HCT116 (cell line): ENCODE results near the gene CALU.

ENCODE experiments used
- FOSL1 ChIP-seq: IDR thresholded peaks from 2 replicates; pipeline ENCODE4 v1.6.1; 2012; ENCODE audit warnings: low read depth
- TF ChIP-seq, protein P1 (sequence below), 3 experiments: fragments of 200-600 bp in 1 of 3; sonication (generic) in 1 of 3; IDR thresholded peaks in 2 of 3; conservative IDR thresholded peaks in 1 of 3; 2 replicates each; pipeline ENCODE4 v1.5.1; 2012 to 2017; ENCODE audit warnings: low read depth in 2 of 3, low read length in 2 of 3, antibody characterized with exemption in 1 of 3, borderline replicate concordance in 1 of 3, control low read depth in 1 of 3, mild to moderate bottlenecking in 1 of 3, mixed read lengths in 1 of 3, mixed run types in 1 of 3, moderate library complexity in 1 of 3; ENCODE audit not compliant: insufficient read depth in 1 of 3
- TF ChIP-seq, protein P2 (sequence below): IDR thresholded peaks from 2 replicates; pipeline ENCODE4 v1.6.1; 2011; ENCODE audit warnings: mild to moderate bottlenecking, low read length, moderate library complexity; ENCODE audit not compliant: insufficient replicate concordance; ENCODE audit errors: extremely low read depth

DNA sequence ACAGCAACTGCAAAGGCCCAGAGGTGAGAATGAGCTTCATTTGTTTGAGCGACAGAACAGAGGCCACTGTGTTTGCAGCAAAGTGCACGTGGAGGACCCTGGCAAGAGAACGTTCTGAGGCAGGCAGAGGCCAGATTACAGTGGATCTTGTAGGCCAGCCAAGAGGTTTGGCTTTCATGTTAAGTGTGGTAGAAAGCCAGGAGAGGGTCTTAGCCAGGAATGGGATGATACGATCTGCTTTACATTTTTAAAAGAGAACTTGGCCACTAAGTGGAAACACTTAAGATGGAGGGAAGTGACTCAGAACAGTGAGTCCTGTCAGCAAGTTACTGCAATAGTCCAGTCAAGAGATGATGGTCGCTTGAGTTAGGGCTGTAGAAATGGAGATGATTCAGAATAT is 57.2 kb downstream of the CALU start:
- TF ChIP-seq, protein P1, sequence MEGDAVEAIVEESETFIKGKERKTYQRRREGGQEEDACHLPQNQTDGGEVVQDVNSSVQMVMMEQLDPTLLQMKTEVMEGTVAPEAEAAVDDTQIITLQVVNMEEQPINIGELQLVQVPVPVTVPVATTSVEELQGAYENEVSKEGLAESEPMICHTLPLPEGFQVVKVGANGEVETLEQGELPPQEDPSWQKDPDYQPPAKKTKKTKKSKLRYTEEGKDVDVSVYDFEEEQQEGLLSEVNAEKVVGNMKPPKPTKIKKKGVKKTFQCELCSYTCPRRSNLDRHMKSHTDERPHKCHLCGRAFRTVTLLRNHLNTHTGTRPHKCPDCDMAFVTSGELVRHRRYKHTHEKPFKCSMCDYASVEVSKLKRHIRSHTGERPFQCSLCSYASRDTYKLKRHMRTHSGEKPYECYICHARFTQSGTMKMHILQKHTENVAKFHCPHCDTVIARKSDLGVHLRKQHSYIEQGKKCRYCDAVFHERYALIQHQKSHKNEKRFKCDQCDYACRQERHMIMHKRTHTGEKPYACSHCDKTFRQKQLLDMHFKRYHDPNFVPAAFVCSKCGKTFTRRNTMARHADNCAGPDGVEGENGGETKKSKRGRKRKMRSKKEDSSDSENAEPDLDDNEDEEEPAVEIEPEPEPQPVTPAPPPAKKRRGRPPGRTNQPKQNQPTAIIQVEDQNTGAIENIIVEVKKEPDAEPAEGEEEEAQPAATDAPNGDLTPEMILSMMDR (IDR thresholded peaks at IDR 0.05 in 2 of 3, conservative IDR thresholded peaks at IDR 0.05 in 1 of 3; ENCODE audit: borderline replicate concordance in 1 of 3, insufficient read depth in 1 of 3, low read depth in 2 of 3, low read length in 2 of 3): no peak
- TF ChIP-seq, protein P2, sequence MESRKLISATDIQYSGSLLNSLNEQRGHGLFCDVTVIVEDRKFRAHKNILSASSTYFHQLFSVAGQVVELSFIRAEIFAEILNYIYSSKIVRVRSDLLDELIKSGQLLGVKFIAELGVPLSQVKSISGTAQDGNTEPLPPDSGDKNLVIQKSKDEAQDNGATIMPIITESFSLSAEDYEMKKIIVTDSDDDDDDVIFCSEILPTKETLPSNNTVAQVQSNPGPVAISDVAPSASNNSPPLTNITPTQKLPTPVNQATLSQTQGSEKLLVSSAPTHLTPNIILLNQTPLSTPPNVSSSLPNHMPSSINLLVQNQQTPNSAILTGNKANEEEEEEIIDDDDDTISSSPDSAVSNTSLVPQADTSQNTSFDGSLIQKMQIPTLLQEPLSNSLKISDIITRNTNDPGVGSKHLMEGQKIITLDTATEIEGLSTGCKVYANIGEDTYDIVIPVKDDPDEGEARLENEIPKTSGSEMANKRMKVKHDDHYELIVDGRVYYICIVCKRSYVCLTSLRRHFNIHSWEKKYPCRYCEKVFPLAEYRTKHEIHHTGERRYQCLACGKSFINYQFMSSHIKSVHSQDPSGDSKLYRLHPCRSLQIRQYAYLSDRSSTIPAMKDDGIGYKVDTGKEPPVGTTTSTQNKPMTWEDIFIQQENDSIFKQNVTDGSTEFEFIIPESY: no peak
- no peak for TF ChIP-seq FOSL1
